HG03108 (cell line): ENCODE data around the gene EDNRB.
"Not testable (repeated sequence)": the region's sequence is repeated elsewhere in the genome, so short reads cannot be mapped to it uniquely, and the experiment has no call there.

Source experiments
- ATAC-seq: cut with Tn5 transposase; IDR thresholded peaks from one replicate; pipeline ENCODE4 v1.9.1; 2021; ENCODE audit warnings: moderate library complexity; ENCODE audit not compliant: unreplicated experiment

The EDNRB gene

GRCh38 chr13:77848050-77848449 is 70.6 kb downstream of the EDNRB start:
- ATAC-seq: not testable (repeated sequence)

GRCh38 chr13:77846173-77846572 is 72.5 kb downstream of the EDNRB start:
- ATAC-seq: peak; percentile 64
